Fibroblast of lung (primary cell): ENCODE data around the gene VCAN. TPM values are rescaled to one million over a fixed set of nuclear protein-coding genes. Genes with fewer than 3 reads are reported as not detected.

Experiments used
- DNase-seq, 2 donors: peaks; one replicate each; pipeline versions ENCODE4 v3.0.0 to v3.0.0-alpha.2; 2010; ENCODE audit warnings: low read depth in 2 of 2
- H2AFZ ChIP-seq: 2 replicates; pipeline ENCODE4 v1.5.1; 2012; ENCODE audit warnings: low read length, control low read depth, inconsistent platforms
- H3K27ac ChIP-seq: 2 replicates; pipeline ENCODE4 v1.5.1; 2011; ENCODE audit warnings: low read length, control low read depth; ENCODE audit not compliant: insufficient read depth
- H3K27me3 ChIP-seq: 2 replicates; pipeline ENCODE4 v1.5.1; 2011; ENCODE audit warnings: mild to moderate bottlenecking, low read length; ENCODE audit not compliant: control insufficient read depth, insufficient read depth
- H3K36me3 ChIP-seq: 2 replicates; pipeline ENCODE4 v1.5.1; 2011; ENCODE audit warnings: low read length; ENCODE audit not compliant: control insufficient read depth, insufficient read depth
- H3K4me1 ChIP-seq: 2 replicates; pipeline ENCODE4 v1.5.1; 2011; ENCODE audit warnings: low read length; ENCODE audit not compliant: control insufficient read depth, insufficient read depth; ENCODE audit errors: extremely low read depth
- H3K4me2 ChIP-seq: 2 replicates; pipeline ENCODE4 v1.5.1; 2011; ENCODE audit warnings: low read length, control low read depth; ENCODE audit not compliant: insufficient read depth; ENCODE audit errors: extremely low read depth
- H3K4me3 ChIP-seq, 4 experiments: fragments of 200-600 bp in 1 of 4; sonication (generic) in 1 of 4; replicated peaks in 1 of 4; 2 replicates each; pipeline ENCODE4 v1.5.1; 2011 to 2016; ENCODE audit warnings: low read length in 4 of 4, low read depth in 3 of 4, mild to moderate bottlenecking in 3 of 4, control low read depth in 2 of 4, inconsistent platforms in 1 of 4, mixed read lengths in 1 of 4; ENCODE audit not compliant: insufficient read depth in 1 of 4; ENCODE audit errors: control extremely low read depth in 1 of 4
- H3K79me2 ChIP-seq: 2 replicates; pipeline ENCODE4 v1.5.1; 2012; ENCODE audit warnings: mild to moderate bottlenecking, low read length, inconsistent platforms; ENCODE audit not compliant: control insufficient read depth, insufficient read depth
- H3K9ac ChIP-seq: 2 replicates; pipeline ENCODE4 v1.5.1; 2011; ENCODE audit warnings: mild to moderate bottlenecking, low read length, control low read depth; ENCODE audit not compliant: insufficient read depth
- H3K9me3 ChIP-seq: 2 replicates; pipeline ENCODE4 v1.5.1; 2012; ENCODE audit warnings: low read depth, low read length; ENCODE audit not compliant: control insufficient read depth, insufficient read depth
- H4K20me1 ChIP-seq: 2 replicates; pipeline ENCODE4 v1.5.1; 2011; ENCODE audit warnings: low read length; ENCODE audit not compliant: control insufficient read depth, insufficient read depth; ENCODE audit errors: extremely low read depth
- EZH2 ChIP-seq: IDR thresholded peaks from 2 replicates; pipeline ENCODE4 v1.5.1; 2012; ENCODE audit warnings: low read length, control low read depth, mild to moderate bottlenecking; ENCODE audit errors: missing control alignments
- polyA plus RNA-seq, 2 donors: library from polyadenylated mRNA; depleted of rRNA in 1 of 2; stranded (reverse) in 1 of 2; unstranded in 1 of 2; fragments of >200 nt; gene quantifications; 2 replicates each; pipeline ENCODE4 v1.2.1, GENCODE V29; 2011 to 2012; ENCODE audit warnings: missing spikeins in 1 of 2
- total RNA-seq: library from RNA; depleted of rRNA; stranded (reverse); fragments of >200 nt; gene quantifications from 2 replicates; pipeline ENCODE4 v1.2.1, GENCODE V29; 2014
- TF ChIP-seq, protein P1 (sequence below), 2 donors: IDR thresholded peaks in 1 of 2; conservative IDR thresholded peaks in 1 of 2; 1 replicate in 1 of 2; 2 replicates in 1 of 2; pipeline ENCODE4 v1.5.1; 2011 to 2012; ENCODE audit warnings: low read length in 2 of 2, control low read depth in 1 of 2, inconsistent platforms in 1 of 2, low read depth in 1 of 2, mild to moderate bottlenecking in 1 of 2

The VCAN gene
- total and polyA plus RNA-seq, 2 donors (not counting 1 experiment from before 2014, with no cell fraction given) = 51.9 to 227 TPM

DNA sequence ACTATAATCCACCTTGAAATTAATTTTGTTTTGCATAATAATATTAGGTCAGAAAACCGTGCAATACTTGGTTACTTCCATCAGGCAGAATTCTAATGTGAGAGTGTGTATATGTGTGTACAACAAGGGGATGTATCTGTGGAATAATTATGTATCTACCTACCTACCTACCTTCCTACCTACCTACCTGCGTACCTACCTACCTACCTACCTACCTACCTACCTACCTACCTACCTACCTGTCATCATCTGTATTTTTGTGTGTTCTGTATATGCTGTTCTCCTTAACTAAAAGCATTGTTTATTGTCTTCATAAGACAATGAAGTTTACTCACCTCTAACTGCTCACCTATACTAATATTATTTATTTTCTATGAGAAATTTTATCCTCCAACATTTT, 52.8 kb downstream of the VCAN start:
- no peak overlapping the region for H3K9ac ChIP-seq
- peaks cover 1% of the 10 kb centered on the region for H3K36me3 ChIP-seq
- H4K20me1 ChIP-seq = no peaks in the 10 kb centered on the region
- no peak overlapping the region for H3K4me2 ChIP-seq
- no peak for DNase-seq
- no peaks in the 10 kb centered on the region for H3K27me3 ChIP-seq
- H3K79me2 ChIP-seq = no peaks in the 10 kb centered on the region
- no peak for TF ChIP-seq EZH2
- TF ChIP-seq, protein P1, sequence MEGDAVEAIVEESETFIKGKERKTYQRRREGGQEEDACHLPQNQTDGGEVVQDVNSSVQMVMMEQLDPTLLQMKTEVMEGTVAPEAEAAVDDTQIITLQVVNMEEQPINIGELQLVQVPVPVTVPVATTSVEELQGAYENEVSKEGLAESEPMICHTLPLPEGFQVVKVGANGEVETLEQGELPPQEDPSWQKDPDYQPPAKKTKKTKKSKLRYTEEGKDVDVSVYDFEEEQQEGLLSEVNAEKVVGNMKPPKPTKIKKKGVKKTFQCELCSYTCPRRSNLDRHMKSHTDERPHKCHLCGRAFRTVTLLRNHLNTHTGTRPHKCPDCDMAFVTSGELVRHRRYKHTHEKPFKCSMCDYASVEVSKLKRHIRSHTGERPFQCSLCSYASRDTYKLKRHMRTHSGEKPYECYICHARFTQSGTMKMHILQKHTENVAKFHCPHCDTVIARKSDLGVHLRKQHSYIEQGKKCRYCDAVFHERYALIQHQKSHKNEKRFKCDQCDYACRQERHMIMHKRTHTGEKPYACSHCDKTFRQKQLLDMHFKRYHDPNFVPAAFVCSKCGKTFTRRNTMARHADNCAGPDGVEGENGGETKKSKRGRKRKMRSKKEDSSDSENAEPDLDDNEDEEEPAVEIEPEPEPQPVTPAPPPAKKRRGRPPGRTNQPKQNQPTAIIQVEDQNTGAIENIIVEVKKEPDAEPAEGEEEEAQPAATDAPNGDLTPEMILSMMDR (conservative IDR thresholded peaks at IDR 0.05 in 1 of 2, IDR thresholded peaks at IDR 0.05 in 1 of 2; ENCODE audit: low read depth in 1 of 2, low read length in 2 of 2) = no peak
- H3K4me1 ChIP-seq = no peaks in the 10 kb centered on the region
- no peak overlapping the region for H3K4me3 ChIP-seq
- H2AFZ ChIP-seq = no peak overlapping the region
- no peak overlapping the region for H3K27ac ChIP-seq
- H3K9me3 ChIP-seq = no peaks in the 10 kb centered on the region

DNA sequence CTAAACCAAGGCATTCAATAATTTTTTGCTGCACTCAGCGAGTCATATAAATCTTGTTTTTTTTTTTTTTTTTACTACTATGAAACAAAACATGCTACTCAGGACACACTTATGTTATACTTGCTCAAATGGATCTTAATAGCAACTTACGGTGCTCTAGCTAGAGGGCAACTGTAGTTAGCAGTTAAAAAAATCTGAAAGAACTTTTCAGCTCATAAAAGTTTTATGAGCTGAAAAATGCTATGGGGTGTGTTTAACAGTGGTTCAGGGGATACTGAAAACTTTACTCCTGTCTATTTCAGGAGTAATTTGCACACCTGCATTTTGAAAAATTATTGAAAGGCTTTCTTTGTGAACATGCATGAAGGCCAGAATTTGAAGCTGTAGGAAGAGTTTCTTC, 53.4 kb downstream of the VCAN start:
- Histone ChIP-seq H3K79me2 (no peaks in the 10 kb centered on the region), H2AFZ (no peak overlapping the region), H3K4me2 (no peak overlapping the region), H4K20me1 (no peaks in the 10 kb centered on the region), H3K36me3 (no peaks in the 10 kb centered on the region), H3K4me3 (no peak overlapping the region), H3K9me3 (no peaks in the 10 kb centered on the region), H3K4me1 (no peaks in the 10 kb centered on the region), H3K27me3 (no peaks in the 10 kb centered on the region), H3K9ac (no peak overlapping the region), H3K27ac (no peak overlapping the region)
- no peak for TF ChIP-seq EZH2
- TF ChIP-seq, protein P1 (conservative IDR thresholded peaks at IDR 0.05 in 1 of 2, IDR thresholded peaks at IDR 0.05 in 1 of 2; ENCODE audit: low read depth in 1 of 2, low read length in 2 of 2) = no peak
- DNase-seq = no peak

DNA sequence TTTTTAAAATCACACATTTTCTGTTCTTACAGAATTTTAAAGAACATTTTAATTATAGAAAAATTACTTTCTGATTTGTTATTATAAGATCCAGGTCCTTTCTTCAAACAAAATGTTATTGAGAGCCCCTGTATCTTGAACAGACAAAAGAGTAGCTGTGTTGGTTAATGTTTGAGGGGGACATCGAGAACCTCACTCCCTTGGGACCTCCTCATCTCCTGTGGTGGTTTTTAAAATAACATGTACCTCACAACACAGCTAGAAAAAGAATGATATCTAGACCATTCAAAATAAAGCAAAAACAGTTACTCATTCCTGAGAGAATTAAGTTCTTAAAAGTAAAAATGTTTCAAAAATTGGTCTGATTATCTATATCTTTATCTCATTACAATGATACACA, 54.7 kb downstream of the VCAN start:
- Histone ChIP-seq H3K36me3 (no peaks in the 10 kb centered on the region), H3K4me3 (no peak overlapping the region), H2AFZ (no peak overlapping the region), H3K4me1 (no peaks in the 10 kb centered on the region), H3K4me2 (no peak overlapping the region), H4K20me1 (no peaks in the 10 kb centered on the region), H3K9ac (no peak overlapping the region), H3K27me3 (no peaks in the 10 kb centered on the region), H3K79me2 (no peaks in the 10 kb centered on the region), H3K9me3 (no peaks in the 10 kb centered on the region), H3K27ac (no peak overlapping the region)
- TF ChIP-seq EZH2 = no peak
- TF ChIP-seq, protein P1 (conservative IDR thresholded peaks at IDR 0.05 in 1 of 2, IDR thresholded peaks at IDR 0.05 in 1 of 2; ENCODE audit: low read depth in 1 of 2, low read length in 2 of 2) = no peak
- no peak for DNase-seq
